HG03139 (cell line): ENCODE measurements around the gene CAPN5.

ENCODE experiments used
- ATAC-seq: cut with Tn5 transposase; IDR thresholded peaks from one replicate; pipeline ENCODE4 v1.9.1; 2021; ENCODE audit not compliant: unreplicated experiment

The CAPN5 gene

DNA sequence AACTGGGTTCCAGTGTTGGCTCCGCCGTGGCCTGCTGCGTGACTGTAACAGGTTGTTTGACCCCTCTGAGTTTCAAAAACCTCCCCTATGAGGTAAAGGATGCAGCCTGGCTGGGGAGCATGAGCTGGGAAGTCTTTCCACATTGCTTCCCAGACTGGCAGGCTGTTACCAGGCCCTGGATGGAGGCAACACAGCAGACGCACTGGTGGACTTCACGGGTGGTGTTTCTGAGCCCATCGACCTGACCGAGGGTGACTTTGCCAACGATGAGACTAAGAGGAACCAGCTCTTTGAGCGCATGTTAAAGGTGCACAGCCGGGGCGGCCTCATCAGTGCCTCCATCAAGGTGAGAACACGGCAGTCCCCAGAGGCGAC is 47.3 kb downstream of the CAPN5 start:
- ATAC-seq: no peak

GRCh38 chr11:77115181-77115611 is 48.4 kb downstream of the CAPN5 start:
- ATAC-seq: no peak

DNA sequence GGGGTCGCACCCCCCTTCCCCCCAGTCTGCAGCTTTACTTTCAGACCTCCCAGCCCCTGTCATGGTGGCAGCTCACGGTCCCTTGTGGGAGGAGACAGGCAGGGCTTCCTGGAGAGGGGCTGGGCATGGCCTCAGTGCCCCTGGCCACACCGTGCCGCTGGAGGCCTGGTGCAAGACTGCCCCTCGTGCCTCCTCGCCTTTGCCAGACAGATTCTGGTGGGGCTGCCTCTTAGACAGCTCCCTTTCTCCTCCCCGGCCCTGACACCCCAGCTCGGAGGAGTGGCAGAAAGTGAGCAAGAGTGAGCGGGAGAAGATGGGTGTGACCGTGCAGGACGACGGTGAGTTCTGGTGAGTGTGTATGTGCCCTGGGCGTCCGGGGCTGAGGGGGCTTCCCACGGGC is 49.2 kb downstream of the CAPN5 start:
- no peak for ATAC-seq

DNA sequence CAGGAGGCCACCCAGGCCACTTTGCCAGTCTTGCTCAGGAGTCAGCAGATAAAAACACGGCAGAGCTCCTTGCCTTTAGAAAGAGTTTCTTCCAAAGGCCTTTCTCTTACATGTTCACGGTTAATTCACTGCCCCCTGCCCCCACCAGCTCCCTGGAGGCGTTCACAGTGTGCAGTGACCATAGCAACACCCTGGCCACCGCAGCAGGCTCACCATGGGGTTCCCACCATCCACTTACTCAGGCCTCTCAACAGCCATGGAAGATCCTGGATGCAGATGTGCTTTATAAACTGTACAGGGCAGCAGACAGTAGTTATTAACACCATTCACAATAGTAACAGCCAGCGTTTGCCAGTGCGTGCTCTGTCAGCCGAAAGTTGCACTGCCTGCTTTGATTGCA is 50.7 kb downstream of the CAPN5 start:
- ATAC-seq: no peak

- ATAC-seq: no peak
These were observed 51.3 kb downstream of the CAPN5 start for GRCh38 chr11:77118086-77118485.

- no peak for ATAC-seq
These were observed 52.2 kb downstream of the CAPN5 start for GRCh38 chr11:77118971-77119370.

- ATAC-seq: no peak
These were observed 52.8 kb downstream of the CAPN5 start for GRCh38 chr11:77119531-77119936.

DNA sequence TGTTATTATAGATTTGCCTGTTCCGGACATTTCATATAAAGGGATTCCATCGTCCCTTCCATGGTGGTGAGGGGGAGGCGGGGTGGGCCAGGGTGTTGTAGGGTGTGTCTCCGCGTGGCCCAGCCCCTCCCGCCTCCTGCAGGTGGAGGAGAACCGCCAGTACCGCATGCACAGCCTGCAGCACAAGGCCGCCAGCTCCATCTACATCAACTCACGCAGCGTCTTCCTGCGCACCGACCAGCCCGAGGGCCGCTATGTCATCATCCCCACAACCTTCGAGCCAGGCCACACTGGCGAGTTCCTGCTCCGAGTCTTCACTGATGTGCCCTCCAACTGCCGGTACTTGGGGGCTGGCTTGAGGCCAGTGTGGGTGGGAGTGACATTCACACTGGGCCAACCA is 53.8 kb downstream of the CAPN5 start:
- no peak for ATAC-seq

DNA sequence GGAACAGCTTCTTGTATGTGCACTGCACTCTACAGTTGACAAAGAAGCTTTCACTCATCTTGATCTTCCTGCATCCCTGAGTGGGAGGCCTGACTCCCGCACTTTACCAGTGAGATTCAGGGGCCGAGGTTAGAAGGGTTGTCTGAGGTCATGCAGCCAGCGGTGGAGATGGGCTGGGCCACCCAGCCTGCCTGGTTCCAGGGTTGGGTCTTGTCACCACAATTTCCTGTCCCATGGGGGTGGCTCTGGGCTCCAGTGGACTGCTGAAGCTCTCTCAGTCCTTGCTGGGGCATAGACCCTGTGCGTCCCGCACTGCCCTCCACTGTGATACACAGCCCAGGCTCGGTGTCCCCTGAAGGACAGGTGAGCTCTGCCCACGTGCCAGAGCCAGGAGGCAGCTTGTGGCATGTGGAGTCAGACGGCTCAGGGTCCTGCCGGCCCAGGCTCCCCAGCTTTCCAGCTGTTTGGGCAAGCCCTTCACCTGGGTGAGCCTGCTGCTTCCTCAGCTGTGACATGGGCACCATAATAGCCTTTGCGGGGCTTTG is 54.4 kb downstream of the CAPN5 start:
- no peak for ATAC-seq

DNA sequence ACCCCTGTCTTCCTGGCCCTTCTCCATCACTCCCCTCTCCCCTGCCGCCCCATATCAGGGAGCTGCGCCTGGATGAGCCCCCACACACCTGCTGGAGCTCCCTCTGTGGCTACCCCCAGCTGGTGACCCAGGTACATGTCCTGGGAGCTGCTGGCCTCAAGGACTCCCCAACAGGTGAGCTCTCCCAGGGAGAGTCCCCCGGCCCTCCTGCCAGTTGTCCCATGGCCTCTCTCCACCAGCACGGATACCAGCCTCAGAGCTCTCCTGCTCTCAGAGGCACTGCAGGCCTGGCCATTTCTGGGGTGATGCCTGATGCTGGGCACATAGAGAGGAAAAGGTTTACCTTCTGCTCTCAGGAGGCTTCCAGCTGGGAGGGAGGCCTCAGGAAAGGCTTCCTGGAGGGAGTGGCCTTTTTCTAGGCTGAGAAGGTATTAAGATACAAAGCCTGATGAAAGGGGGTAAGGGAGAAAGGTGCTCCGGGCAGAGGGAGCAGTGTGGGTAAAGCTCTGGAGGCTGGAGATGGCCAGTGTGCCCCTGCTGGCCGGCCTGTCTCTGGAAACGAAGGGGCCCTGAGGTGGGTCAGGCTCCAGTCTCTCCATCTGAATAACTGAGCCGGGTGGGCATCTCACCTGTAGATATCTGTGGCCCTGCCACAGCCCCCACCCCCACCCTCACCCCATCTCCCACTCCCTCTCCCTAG is 55.3 kb downstream of the CAPN5 start:
- ATAC-seq: no peak

GRCh38 chr11:77122576-77123212 is 55.9 kb downstream of the CAPN5 start:
- ATAC-seq: no peak

DNA sequence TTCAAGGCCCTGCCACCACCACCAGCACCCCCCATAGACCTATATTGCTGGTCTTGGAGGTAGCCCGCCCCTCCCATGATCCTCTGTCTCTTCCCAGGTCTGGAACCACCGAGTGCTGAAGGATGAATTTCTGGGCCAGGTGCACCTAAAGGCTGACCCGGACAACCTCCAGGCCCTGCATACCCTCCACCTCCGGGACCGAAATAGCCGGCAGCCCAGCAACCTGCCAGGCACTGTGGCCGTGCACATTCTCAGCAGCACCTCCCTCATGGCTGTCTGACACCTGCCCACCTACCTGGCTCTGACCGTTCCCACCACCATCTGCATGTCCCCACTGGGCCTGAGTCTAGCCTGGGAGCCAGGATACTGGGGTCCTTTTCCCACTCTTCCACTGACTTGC is 56.8 kb downstream of the CAPN5 start:
- no peak for ATAC-seq

DNA sequence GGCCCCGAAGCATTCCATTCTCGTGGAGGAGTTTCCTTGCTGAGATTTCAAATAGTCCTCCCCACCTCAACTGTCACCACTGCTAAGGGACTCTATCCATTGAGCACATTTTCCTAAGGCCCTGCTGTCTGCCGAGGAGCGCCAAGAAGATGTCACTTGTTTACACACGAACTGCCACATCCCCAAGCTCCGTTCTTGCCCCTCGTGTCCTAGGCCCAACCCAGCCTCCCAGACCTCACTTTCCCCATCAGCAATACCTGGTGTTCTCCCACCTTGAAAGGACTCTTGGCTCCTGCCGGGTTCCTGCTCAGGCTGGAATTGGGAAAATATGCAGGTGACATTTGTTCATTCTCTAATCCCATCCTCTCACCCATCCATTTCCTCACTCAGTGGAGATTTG is 57.3 kb downstream of the CAPN5 start:
- ATAC-seq: no peak

DNA sequence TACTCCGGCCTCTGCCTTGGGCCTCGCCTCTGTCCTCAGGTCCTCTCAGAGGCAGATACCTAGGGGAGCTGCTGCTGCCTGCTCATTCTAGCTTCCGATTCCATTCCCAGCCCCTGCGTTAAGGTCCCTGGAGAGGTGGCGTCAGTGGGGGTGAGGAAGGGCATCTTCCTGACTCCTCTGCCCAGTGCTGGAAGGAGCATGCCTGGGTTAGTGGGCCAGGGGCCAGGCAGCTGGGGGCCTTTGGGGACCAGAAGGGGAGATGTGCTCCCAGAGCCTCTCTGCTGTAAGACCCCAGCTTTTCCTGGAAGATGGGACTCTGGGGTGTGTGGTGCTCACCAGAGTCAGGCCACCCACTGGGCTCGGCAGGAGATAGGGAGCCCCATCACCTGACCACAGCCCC is 57.7 kb downstream of the CAPN5 start:
- ATAC-seq: no peak

- ATAC-seq: no peak
These were observed 58.4 kb downstream of the CAPN5 start for GRCh38 chr11:77125191-77125590.

- no peak for ATAC-seq
These were observed 58.9 kb downstream of the CAPN5 start for GRCh38 chr11:77125695-77126094.

GRCh38 chr11:77126156-77126775 is 59.5 kb downstream of the CAPN5 start:
- ATAC-seq: no peak

DNA sequence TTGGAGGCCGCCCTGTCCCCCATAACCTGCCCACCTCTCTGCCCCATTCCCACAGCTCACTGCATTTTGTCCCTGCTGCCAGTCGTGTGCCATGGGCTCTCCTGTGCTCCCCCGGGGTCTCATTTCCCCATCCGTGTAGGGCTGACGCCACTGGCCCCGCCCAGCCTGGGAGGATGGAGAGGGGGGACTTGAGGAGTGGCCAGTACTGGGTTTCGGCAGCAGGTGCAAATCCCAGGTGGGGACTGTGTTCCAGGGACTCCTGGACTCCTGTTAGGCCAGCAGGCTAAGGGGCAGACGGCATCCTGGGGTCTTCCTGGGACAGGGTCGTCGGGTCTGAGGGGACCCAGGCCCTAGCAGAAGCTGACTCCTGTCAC is 60.1 kb downstream of the CAPN5 start:
- ATAC-seq: no peak

GRCh38 chr11:77127235-77127911 is 60.6 kb downstream of the CAPN5 start:
- ATAC-seq: no peak

DNA sequence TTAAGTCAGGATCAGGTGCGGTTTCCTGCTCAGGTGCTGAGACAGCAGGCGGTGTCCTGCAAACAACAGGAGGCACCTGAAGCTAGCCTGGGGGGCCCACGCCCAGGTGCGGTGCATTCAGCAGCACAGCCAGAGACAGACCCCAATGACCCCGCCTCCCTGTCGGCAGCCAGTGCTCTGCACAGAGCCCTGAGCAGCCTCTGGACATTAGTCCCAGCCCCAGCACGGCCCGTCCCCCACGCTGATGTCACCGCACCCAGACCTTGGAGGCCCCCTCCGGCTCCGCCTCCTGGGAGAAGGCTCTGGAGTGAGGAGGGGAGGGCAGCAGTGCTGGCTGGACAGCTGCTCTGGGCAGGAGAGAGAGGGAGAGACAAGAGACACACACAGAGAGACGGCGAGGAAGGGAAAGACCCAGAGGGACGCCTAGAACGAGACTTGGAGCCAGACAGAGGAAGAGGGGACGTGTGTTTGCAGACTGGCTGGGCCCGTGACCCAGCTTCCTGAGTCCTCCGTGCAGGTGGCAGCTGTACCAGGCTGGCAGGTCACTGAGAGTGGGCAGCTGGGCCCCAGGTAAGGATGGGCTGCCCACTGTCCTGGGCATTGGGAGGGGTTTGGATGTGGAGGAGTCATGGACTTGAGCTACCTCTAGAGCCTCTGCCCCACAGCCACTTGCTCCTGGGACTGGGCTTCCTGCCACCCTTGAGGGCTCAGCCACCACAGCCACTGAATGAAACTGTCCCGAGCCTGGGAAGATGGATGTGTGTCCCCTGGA is 61.3 kb downstream of the CAPN5 start, which contains the start of gene MYO7A:
MYO7A (plus strand) TSS at position 327 of the 772 bp plus-strand sequence. CDS start 2,389 bp downstream, outside the sequence.
- no peak for ATAC-seq
